AG04450 (cell line): ENCODE results near the gene SPHKAP. TPM values are rescaled to one million over a fixed set of nuclear protein-coding genes. Genes with fewer than 3 reads are reported as not detected.

Experiments used
- CTCF ChIA-PET: fragments of 300-600, 350-600 bp; formaldehyde crosslinking; extraction: SDS; loops from one replicate; lab custom pipeline; 2022; ENCODE audit warnings: antibody characterized with exemption, inconsistent platforms; lab: Charles Lee
- POLR2A ChIA-PET: fragments of 350-600 bp; formaldehyde crosslinking; extraction: SDS; loops from one replicate; lab custom pipeline; 2021; ENCODE audit warnings: antibody characterized with exemption, inconsistent platforms; lab: Yijun Ruan, JAX
- DNase-seq: peaks from one replicate; pipeline ENCODE4 v3.0.0-alpha.2; 2011; ENCODE audit warnings: low read depth, low spot score
- H3K27ac ChIP-seq: one replicate; pipeline ENCODE4 v1.5.1; 2012; ENCODE audit warnings: low read depth, low read length, control low read depth
- H3K27me3 ChIP-seq: one replicate; pipeline ENCODE4 v1.6.0; 2012; ENCODE audit warnings: low read length; ENCODE audit not compliant: control insufficient read depth, insufficient read depth
- H3K4me3 ChIP-seq: 2 replicates; pipeline ENCODE4 v1.5.1; 2011; ENCODE audit warnings: mild to moderate bottlenecking, low read depth, low read length, control low read depth
- H3K9me3 ChIP-seq: 2 replicates; pipeline ENCODE4 v1.5.1; 2012; ENCODE audit warnings: low read length; ENCODE audit not compliant: control insufficient read depth, insufficient read depth
- polyA plus RNA-seq: library from polyadenylated mRNA; depleted of rRNA; stranded (reverse); fragments of >200 nt; gene quantifications from 2 replicates; pipeline ENCODE4 v1.2.3, GENCODE V29; 2011
- TF ChIP-seq, protein P1 (sequence below): IDR thresholded peaks from 2 replicates; pipeline ENCODE4 v1.5.1; 2011; ENCODE audit warnings: low read depth, low read length, control low read depth, inconsistent platforms

SPHKAP gene
- polyA plus RNA-seq, 1 experiment: not detected

DNA sequence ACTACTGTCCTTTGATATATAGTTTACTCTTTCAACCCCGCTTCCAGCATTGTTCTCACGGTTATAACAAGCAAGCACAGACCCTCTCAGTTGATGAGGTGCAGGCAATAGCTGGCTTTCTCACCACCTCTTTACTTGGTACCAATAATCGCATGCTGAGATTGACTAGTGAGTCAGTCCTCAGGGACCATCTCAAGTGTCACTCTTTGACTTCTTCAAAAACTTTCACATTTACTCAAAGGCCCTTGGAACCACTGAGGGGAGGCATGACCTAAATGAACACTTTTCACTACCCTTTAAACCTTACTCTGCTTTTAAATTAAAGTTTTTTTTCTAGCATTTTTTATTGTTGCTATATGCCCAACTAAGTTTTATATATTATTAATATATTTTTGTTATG lies 208.2 kb downstream of the SPHKAP start:
- Histone ChIP-seq H3K27ac (no peak overlapping the region), H3K4me3 (no peak overlapping the region), H3K27me3 (no peaks in the 10 kb centered on the region), H3K9me3 (peaks cover 4% of the 10 kb centered on the region; the same call in 1 of the 2 replicates)
- ChIA-PET CTCF (no interaction called here), POLR2A (no interaction called here)
- no peak for DNase-seq
- TF ChIP-seq, protein P1, sequence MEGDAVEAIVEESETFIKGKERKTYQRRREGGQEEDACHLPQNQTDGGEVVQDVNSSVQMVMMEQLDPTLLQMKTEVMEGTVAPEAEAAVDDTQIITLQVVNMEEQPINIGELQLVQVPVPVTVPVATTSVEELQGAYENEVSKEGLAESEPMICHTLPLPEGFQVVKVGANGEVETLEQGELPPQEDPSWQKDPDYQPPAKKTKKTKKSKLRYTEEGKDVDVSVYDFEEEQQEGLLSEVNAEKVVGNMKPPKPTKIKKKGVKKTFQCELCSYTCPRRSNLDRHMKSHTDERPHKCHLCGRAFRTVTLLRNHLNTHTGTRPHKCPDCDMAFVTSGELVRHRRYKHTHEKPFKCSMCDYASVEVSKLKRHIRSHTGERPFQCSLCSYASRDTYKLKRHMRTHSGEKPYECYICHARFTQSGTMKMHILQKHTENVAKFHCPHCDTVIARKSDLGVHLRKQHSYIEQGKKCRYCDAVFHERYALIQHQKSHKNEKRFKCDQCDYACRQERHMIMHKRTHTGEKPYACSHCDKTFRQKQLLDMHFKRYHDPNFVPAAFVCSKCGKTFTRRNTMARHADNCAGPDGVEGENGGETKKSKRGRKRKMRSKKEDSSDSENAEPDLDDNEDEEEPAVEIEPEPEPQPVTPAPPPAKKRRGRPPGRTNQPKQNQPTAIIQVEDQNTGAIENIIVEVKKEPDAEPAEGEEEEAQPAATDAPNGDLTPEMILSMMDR: no peak

DNA sequence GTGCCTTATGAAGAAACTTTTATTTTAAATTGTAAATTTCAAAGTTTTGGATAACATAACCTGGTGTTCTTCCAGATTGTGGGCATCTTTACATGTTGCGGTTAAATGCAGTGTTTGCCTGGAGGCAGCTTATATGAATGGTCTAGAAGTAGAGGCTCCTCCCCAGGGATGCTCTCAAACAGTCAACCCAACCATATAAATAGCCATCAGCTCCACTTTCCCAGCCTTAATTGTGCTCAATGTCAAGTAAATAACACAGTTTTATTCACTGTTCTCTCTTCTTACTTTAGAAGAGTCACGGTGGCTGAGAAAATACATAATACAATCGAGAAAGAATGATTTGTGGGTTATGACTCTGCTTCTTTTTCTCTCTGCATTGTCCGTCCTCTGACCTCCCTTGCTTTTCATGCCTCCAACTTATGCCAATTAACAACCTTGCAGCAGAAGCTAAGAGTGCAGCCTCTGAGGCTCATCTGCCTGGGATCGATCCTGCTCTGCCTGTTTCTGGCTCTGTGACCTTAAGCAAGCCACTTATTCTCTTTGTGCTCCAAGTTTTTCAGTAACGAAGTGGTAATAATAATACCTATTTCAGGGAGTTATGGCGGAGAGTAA lies 209.8 kb downstream of the SPHKAP start:
- no peak for DNase-seq
- ChIA-PET CTCF (no interaction called here), POLR2A (no interaction called here)
- no peaks in the 10 kb centered on the region for H3K27me3 ChIP-seq
- no peak overlapping the region for H3K27ac ChIP-seq
- TF ChIP-seq, protein P1: no peak
- peaks cover under 1% of the 10 kb centered on the region; the same call in 1 of the 2 replicates for H3K9me3 ChIP-seq
- H3K4me3 ChIP-seq: no peak overlapping the region

DNA sequence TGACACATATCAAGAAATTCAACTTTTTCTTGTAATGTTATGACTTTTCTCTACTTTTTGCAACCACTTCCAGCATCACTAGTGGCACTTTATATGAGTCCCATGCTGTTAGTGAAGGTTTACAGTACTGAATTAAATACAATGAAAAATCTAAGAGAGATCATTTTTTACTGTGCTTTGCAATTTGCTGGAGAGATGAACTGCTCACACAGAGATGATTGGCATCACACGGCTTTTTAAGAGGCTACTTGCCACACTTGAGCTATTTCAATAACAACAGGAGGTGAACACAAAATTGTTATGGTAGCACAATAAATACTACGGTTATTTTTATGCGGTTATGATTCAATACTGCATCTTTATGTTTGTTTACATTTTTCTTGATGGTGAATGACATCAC lies 221.2 kb downstream of the SPHKAP start:
- CTCF ChIA-PET: no interaction called here

DNA sequence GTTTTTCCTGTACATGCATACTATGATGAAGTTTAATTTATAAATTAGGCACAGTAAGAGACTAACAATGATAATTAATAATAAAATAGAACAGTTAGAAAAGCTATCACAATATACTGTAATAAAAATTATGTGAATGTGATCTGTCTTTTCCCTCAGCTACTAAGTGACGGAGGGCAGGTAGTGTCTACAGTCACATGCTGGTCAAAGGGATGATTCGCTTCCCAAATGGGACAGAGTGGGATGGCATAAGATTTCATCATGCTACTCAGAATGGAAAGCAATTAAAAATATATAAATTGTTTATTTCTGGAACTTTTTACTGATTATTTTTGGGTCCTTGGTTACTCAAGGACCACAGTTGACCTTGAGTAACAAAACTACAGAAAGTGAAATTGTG lies 238.5 kb downstream of the SPHKAP start:
- Histone ChIP-seq H3K9me3 (no peaks in the 10 kb centered on the region), H3K27ac (no peak overlapping the region), H3K4me3 (no peak overlapping the region), H3K27me3 (no peaks in the 10 kb centered on the region)
- TF ChIP-seq, protein P1: no peak
- ChIA-PET CTCF (no interaction called here), POLR2A (no interaction called here)
- no peak for DNase-seq

More for the DNA sequence above, 221.2 kb downstream of the SPHKAP start:
- DNase-seq: no peak
- POLR2A ChIA-PET: no interaction called here
- Histone ChIP-seq H3K27ac (no peak overlapping the region), H3K27me3 (no peaks in the 10 kb centered on the region), H3K4me3 (no peak overlapping the region), H3K9me3 (peaks cover 4% of the 10 kb centered on the region; the same call in 1 of the 2 replicates)
- TF ChIP-seq, protein P1: no peak

DNA sequence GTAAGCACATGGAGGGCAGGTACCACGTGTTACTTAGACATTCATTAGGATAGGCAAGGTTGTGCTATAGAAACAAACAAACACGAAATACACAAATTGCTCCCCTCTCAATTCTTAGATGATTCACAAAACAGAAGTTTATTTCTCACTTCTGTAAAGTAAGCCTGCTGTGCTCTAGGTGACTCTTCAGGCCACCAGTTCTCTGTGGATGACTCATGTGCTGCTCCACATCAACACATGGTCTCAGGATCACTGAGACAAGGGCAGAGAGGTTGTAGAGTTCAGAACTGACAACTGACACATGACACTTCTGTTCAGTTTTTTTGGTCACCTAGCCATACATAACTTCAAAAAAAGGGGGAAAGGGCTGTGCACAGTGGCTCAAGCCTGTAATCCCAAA lies 239.5 kb downstream of the SPHKAP start:
- H3K27ac ChIP-seq: no peak overlapping the region
- TF ChIP-seq, protein P1: no peak
- ChIA-PET POLR2A (no interaction called here), CTCF (no interaction called here)
- no peaks in the 10 kb centered on the region for H3K9me3 ChIP-seq
- no peak for DNase-seq
- no peaks in the 10 kb centered on the region for H3K27me3 ChIP-seq
- no peak overlapping the region for H3K4me3 ChIP-seq
